Inferior parietal cortex (tissue), 1 donor: ENCODE results near the gene TMEM222.

ENCODE experiments used
- DNase-seq: peaks from one replicate; pipeline ENCODE4 v3.0.0-alpha.2; 2016; ENCODE audit errors: extremely low spot score

Gene TMEM222

GRCh38 chr1:27342391-27342777 is 20.4 kb downstream of the TMEM222 start:
- no peak for DNase-seq

GRCh38 chr1:27342778-27343638 is 21.0 kb downstream of the TMEM222 start:
- no peak for DNase-seq

GRCh38 chr1:27343639-27344025 is 21.7 kb downstream of the TMEM222 start:
- DNase-seq = no peak

GRCh38 chr1:27345272-27345671 is 23.3 kb downstream of the TMEM222 start:
- no peak for DNase-seq

- no peak for DNase-seq
These were observed 24.4 kb downstream of the TMEM222 start for GRCh38 chr1:27346357-27346756.

- no peak for DNase-seq
These were observed 25.1 kb downstream of the TMEM222 start for GRCh38 chr1:27346991-27347624.

- no peak for DNase-seq
These were observed 27.2 kb downstream of the TMEM222 start for GRCh38 chr1:27348861-27349783.

- no peak for DNase-seq
These were observed 28.1 kb downstream of the TMEM222 start for GRCh38 chr1:27349784-27350662.

GRCh38 chr1:27350663-27351540 is 28.9 kb downstream of the TMEM222 start:
- no peak for DNase-seq

- no peak for DNase-seq
These were observed 29.7 kb downstream of the TMEM222 start for GRCh38 chr1:27351541-27352107.

- DNase-seq = no peak
These were observed 31.2 kb downstream of the TMEM222 start for GRCh38 chr1:27353166-27353565.

GRCh38 chr1:27353629-27354028 is 31.7 kb downstream of the TMEM222 start:
- no peak for DNase-seq

GRCh38 chr1:27355683-27356082 is 33.7 kb downstream of the TMEM222 start:
- DNase-seq = no peak

- no peak for DNase-seq
These were observed 34.3 kb downstream of the TMEM222 start for GRCh38 chr1:27356277-27356618.

GRCh38 chr1:27356619-27357280 is 34.8 kb downstream of the TMEM222 start:
- no peak for DNase-seq

- DNase-seq = peak; percentile 50
These were observed 35.5 kb downstream of the TMEM222 start for GRCh38 chr1:27357281-27358037.

- no peak for DNase-seq
These were observed 36.3 kb downstream of the TMEM222 start for GRCh38 chr1:27358038-27358927.

- DNase-seq = no peak
These were observed 37.0 kb downstream of the TMEM222 start for GRCh38 chr1:27358928-27359313.
